ENCODE results near the gene IRF8. TPM values are rescaled to one million over a fixed set of nuclear protein-coding genes. Genes with fewer than 3 reads are reported as not detected.

Gene IRF8
- total RNA-seq, 1 experiment from 2014 or later: 0.28 TPM

DNA sequence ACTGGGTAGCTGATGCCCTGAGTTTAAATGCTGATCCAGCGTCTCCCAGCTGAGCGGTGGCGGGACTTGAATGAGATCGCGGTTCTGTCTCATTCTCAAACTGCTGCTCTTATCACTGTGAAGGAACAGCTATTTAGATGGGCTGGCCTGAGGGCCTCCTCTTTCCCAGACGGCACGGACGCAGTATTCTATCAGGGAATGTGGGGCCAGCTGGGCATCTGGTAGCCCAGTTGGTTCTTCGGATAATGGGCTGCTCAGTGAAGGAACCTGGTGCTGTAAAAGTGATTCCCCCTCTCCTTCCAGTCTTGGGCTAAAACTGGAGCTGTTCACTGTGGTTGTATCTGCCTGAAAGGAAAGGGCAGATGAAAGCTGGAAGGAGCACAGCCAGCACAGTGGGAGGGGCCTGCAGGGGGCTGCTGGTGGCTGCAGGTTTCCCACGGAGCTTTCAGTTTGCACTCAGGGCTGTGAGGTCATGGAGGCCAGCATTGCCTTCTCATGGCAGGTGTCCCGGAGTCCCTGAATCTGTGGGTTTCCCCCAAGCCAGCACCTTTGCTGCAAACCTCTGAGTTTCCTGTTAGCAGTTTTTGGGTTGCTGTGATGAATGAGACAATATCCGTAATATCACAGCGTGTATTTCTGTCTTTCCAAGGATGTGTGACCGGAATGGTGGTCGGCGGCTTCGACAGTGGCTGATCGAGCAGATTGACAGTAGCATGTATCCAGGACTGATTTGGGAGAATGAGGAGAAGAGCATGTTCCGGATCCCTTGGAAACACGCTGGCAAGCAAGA is 3.6 kb downstream of the IRF8 start:
- no peak overlapping the region for H3T11ph ChIP-seq (ENCODE audit: low read length)
- no peak overlapping the region for H2BK5ac ChIP-seq (ENCODE audit: insufficient read length, low read length)
- H3K4me1 ChIP-seq (ENCODE audit: insufficient read depth, low read length): no peaks in the 10 kb centered on the region
- DNase-seq: no peak
- no peak overlapping the region for H3K14ac ChIP-seq (ENCODE audit: insufficient read depth, low read length)
- Mint-ChIP-seq H3K4me3 (no peak overlapping the region), H3K27ac (no peak overlapping the region), H3K4me1 (peaks cover 15% of the 10 kb centered on the region in 2 experiments), H3K9me3 (peaks cover 0 to 12% of the 10 kb centered on the region in 2 experiments; a peak in 4 of 5 replicates), H3K27me3 (ENCODE audit: low read depth) (peaks cover 83% of the 10 kb centered on the region), H3K36me3 (ENCODE audit: insufficient read depth in 1 of 3, low read depth in 3 of 3) (no peaks in the 10 kb centered on the region; a peak in 1 of 7 replicates)
- no peak overlapping the region for H2BK120ac ChIP-seq (ENCODE audit: low read depth, low read length, poor library complexity, severe bottlenecking)
- no peak overlapping the region for H2BK15ac ChIP-seq (ENCODE audit: low read depth, low read length)
- no peak overlapping the region for H3K4ac ChIP-seq (ENCODE audit: low read depth, low read length)
- H3K23me2 ChIP-seq (ENCODE audit: insufficient read length, low read depth, low read length, poor library complexity, severe bottlenecking): peaks cover 8% of the 10 kb centered on the region
- WGBS (ENCODE audit: extremely low coverage, insufficient read length, low lambda C conversion rate): no CpG with 5 or more reads among the region's 20 CpGs
- TF ChIP-seq, protein P1, sequence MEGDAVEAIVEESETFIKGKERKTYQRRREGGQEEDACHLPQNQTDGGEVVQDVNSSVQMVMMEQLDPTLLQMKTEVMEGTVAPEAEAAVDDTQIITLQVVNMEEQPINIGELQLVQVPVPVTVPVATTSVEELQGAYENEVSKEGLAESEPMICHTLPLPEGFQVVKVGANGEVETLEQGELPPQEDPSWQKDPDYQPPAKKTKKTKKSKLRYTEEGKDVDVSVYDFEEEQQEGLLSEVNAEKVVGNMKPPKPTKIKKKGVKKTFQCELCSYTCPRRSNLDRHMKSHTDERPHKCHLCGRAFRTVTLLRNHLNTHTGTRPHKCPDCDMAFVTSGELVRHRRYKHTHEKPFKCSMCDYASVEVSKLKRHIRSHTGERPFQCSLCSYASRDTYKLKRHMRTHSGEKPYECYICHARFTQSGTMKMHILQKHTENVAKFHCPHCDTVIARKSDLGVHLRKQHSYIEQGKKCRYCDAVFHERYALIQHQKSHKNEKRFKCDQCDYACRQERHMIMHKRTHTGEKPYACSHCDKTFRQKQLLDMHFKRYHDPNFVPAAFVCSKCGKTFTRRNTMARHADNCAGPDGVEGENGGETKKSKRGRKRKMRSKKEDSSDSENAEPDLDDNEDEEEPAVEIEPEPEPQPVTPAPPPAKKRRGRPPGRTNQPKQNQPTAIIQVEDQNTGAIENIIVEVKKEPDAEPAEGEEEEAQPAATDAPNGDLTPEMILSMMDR (conservative IDR thresholded peaks at IDR 0.05): no peak
- no peak overlapping the region for H3K4me2 ChIP-seq (ENCODE audit: insufficient read depth, insufficient read length, low read length)
- H2AFZ ChIP-seq (ENCODE audit: low read length): no peak overlapping the region
- H3K56ac ChIP-seq (ENCODE audit: insufficient read length, low read depth, low read length): no peak overlapping the region
- no peak overlapping the region for H2BK20ac ChIP-seq (ENCODE audit: low read depth, low read length, poor library complexity, severe bottlenecking)
- H3K79me2 ChIP-seq (ENCODE audit: insufficient read depth, low read length): no peaks in the 10 kb centered on the region
- H3K27ac ChIP-seq (ENCODE audit: insufficient read length, low read depth, low read length): no peak overlapping the region
- no peaks in the 10 kb centered on the region for H4K20me1 ChIP-seq (ENCODE audit: control insufficient read depth, insufficient read depth, insufficient read length)
- H3K18ac ChIP-seq (ENCODE audit: insufficient read length, low read depth, low read length): no peak overlapping the region
- H3K9me3 ChIP-seq (ENCODE audit: control insufficient read depth, low read depth, low read length): no peaks in the 10 kb centered on the region
- H3K9ac ChIP-seq (ENCODE audit: extremely low read depth, insufficient read length, low read length): no peak overlapping the region
- peaks cover 13% of the 10 kb centered on the region; the same call in 1 of the 2 replicates for H3K27me3 ChIP-seq (ENCODE audit: insufficient read depth, low read length)
- no peak overlapping the region for H4K91ac ChIP-seq (ENCODE audit: insufficient read length, low read depth, low read length)
- H3K79me1 ChIP-seq (ENCODE audit: insufficient read depth, low read depth, low read length, poor library complexity, severe bottlenecking): no peaks in the 10 kb centered on the region
- no peak overlapping the region for H2BK12ac ChIP-seq (ENCODE audit: insufficient read length, low read depth, low read length)
- H3K23ac ChIP-seq (ENCODE audit: insufficient read length, low read depth, low read length): no peak overlapping the region
- H2AK5ac ChIP-seq (ENCODE audit: insufficient read length, low read length): no peak overlapping the region
- H4K5ac ChIP-seq (ENCODE audit: insufficient read length, low read depth, low read length): no peak overlapping the region
- H4K8ac ChIP-seq (replicated peaks; ENCODE audit: insufficient read length, low read depth, low read length): no peak overlapping the region

Data from H9 (cell line).